GM10248 (cell line): Measurements from ENCODE around the gene TEX38.
"Not testable (repeated sequence)": the region's sequence is repeated elsewhere in the genome, so short reads cannot be mapped to it uniquely, and the experiment has no call there.

Experiments used
- CTCF ChIA-PET: fragments of 300-600 bp; sonication (Branson Sonifier 250); formaldehyde crosslinking; extraction: SDS; loops from one replicate; lab custom pipeline; 2021; ENCODE audit warnings: antibody characterized with exemption; lab: Yijun Ruan, JAX
- POLR2A ChIA-PET: fragments of 350-650 bp; sonication (Branson Sonifier 250); formaldehyde crosslinking; extraction: SDS; loops from one replicate; lab custom pipeline; 2020; ENCODE audit warnings: antibody characterized with exemption; lab: Yijun Ruan, JAX
- DNase-seq: peaks from one replicate; pipeline ENCODE4 v3.0.0; 2012; ENCODE audit errors: extremely low spot score
- CTCF ChIP-seq: IDR thresholded peaks from 2 replicates; pipeline ENCODE4 v1.5.1; 2012; ENCODE audit warnings: mild to moderate bottlenecking, low read depth; ENCODE audit errors: extremely low read depth, missing control alignments, control extremely low read depth

The TEX38 gene

DNA sequence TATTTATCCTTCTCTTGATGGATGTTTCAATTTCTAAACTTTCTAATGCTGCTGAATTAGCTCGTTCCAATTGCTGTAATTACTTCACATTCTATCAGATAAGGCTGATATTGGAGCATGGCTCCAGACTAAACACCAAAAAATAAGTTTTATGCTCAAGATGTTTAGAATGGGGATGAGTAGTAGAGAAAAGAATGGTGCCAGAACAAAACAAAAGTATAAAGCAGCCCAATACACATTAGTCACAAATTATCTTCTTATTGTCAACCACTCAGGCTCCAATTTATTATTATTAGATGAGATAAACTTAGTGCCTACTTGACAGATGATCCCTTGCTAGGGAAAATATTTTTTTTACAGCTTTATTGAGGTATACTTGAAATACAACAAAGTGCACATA, 25.3 kb upstream of the TEX38 start:
- ChIA-PET POLR2A (no interaction called here), CTCF (interaction anchor here (1.3 kb wide), 1 partner anchor 35 kb away, joined by 3 read pairs; no protein-coding TSS in a partner anchor)
- TF ChIP-seq CTCF = no peak
- DNase-seq = no peak

GRCh38 chr1:46646844-46647243, 24.8 kb upstream of the TEX38 start:
- ChIA-PET CTCF (interaction anchor here (1.3 kb wide), 2 partner anchors 10 to 34 kb away, joined by 3 read pairs; no protein-coding TSS in a partner anchor), POLR2A (no interaction called here)
- no peak for TF ChIP-seq CTCF
- DNase-seq = no peak

- no peak for TF ChIP-seq CTCF
- DNase-seq = no peak
- ChIA-PET CTCF (interaction anchor here (1.2 to 1.3 kb wide), 3 partner anchors 10 to 80 kb away, joined by 3 read pairs; no protein-coding TSS in a partner anchor), POLR2A (no interaction called here)
These were observed 24.0 kb upstream of the TEX38 start for GRCh38 chr1:46647611-46648010.

DNA sequence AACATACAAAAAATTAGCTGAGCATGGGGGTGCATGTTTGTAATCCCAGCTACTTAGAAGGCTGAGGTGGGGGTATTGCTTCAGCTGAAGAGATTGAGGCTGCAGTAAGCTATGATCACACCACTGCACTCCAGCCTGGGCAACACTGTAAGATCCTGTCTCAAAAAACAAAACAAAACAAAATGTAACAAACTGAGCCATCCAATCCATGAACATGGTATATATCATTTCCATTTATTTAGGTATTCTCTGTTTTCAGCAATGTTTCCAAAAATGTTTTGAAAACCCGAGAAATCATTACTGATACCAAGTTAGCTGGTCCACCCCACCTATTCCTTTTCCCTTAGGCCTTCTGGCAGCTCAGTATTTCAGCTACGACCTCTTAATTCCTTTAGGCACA, 21.9 kb upstream of the TEX38 start:
- ChIA-PET POLR2A (no interaction called here), CTCF (interaction anchor here (1.4 kb wide), 1 partner anchor 26 kb away, joined by 3 read pairs; no protein-coding TSS in a partner anchor)
- DNase-seq = no peak
- TF ChIP-seq CTCF = no peak

DNA sequence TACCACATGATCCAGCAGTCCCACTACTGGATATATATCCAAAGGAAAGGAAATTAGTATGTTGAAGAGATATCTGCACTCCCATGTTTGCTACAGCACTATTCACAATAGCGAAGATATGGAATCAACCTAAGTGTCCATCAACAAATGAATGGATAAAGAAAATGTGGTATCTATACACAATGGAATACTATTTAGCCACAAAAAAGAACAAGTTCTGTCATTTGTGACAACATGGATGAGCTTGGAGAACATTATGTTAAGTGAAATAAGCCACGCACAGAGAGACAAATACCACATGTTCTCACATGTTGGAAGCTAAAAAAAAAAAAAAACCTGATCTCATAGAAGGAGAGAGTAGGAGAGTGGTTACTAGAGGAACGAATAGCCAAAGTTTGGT, 21.2 kb upstream of the TEX38 start:
- ChIA-PET POLR2A (no interaction called here), CTCF (no interaction called here)
- TF ChIP-seq CTCF = no peak
- DNase-seq = no peak

GRCh38 chr1:46651152-46651551, 20.5 kb upstream of the TEX38 start:
- DNase-seq, POLR2A ChIA-PET, CTCF ChIA-PET: not testable (repeated sequence)

GRCh38 chr1:46652321-46653100, 19.1 kb upstream of the TEX38 start:
- CTCF ChIA-PET = interaction anchor here (1.3 to 1.4 kb wide), 2 partner anchors 23 to 210 kb away, joined by 3 to 4 read pairs; no protein-coding TSS in a partner anchor
- POLR2A ChIA-PET = no interaction called here
- no peak for DNase-seq
- no peak for TF ChIP-seq CTCF
